ENCODE data around the gene SANBR. TPM values are rescaled to one million over a fixed set of nuclear protein-coding genes. Genes with fewer than 3 reads are reported as not detected.

Gene SANBR
- 10 to 100 TPM; 14.7 to 19.8 (median 17.6) TPM for total RNA-seq

GRCh38 chr2:61065714-61066709 lies at the start of gene SANBR:
Gene SANBR, plus strand, starts transcription at chr2:61065871. Its CDS starts 4,480 bp downstream, at chr2:61070351.
- no peaks in the 10 kb centered on the region for H3K4me1 ChIP-seq
- no peaks in the 10 kb centered on the region for H3K27me3 ChIP-seq
- TF ChIP-seq POLR2A (IDR thresholded peaks at IDR 0.05): peak; percentile 52 to 73
- no peak for TF ChIP-seq CTCF (IDR thresholded peaks at IDR 0.05)
- peaks cover 0 to 4% (median 0%) of the 10 kb centered on the region in 3 donors for H3K36me3 ChIP-seq
- peak; percentile 74 to 94 (median 92) for DNase-seq
- no peaks in the 10 kb centered on the region for H3K9me3 ChIP-seq
- peak within 1 kb of the TSS; percentile 87 to 96 (median 88) for H3K4me3 ChIP-seq
- H3K27ac ChIP-seq: peak within 1 kb of the TSS; percentile 78 to 91 (median 87)

DNA sequence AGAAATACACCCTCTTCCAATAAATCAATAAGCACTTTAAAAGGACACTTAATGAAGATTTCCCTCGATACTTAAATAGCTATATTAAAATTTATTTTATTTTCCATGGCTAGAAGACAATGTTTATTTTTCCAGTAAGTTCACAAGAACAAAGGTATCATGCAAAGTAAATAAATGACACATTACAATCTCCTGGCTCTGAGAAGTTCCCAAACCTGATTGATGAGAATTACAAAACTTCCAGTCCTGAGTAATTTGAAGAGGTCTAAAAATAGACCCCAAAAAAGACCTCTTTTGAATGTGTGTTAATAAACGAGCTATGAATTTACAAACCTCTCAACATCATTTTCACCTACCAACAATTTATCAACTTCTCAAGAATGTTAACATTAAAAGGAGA lies 49.7 kb upstream of the SANBR start:
- Histone ChIP-seq H3K36me3 (peaks cover 0 to 5% (median 0%) of the 10 kb centered on the region in 3 donors), H3K4me3 (peak overlapping the region in 2 of 4 donors; percentile 65 to 87), H3K4me1 (peaks cover 0 to 15% (median 4%) of the 10 kb centered on the region in 4 donors), H3K27ac (peak overlapping the region in 1 of 4 donors; percentile 94), H3K9me3 (no peaks in the 10 kb centered on the region), H3K27me3 (no peaks in the 10 kb centered on the region)
- TF ChIP-seq CTCF (IDR thresholded peaks at IDR 0.05): no peak
- no peak for TF ChIP-seq POLR2A (IDR thresholded peaks at IDR 0.05)
- no peak for DNase-seq

DNA sequence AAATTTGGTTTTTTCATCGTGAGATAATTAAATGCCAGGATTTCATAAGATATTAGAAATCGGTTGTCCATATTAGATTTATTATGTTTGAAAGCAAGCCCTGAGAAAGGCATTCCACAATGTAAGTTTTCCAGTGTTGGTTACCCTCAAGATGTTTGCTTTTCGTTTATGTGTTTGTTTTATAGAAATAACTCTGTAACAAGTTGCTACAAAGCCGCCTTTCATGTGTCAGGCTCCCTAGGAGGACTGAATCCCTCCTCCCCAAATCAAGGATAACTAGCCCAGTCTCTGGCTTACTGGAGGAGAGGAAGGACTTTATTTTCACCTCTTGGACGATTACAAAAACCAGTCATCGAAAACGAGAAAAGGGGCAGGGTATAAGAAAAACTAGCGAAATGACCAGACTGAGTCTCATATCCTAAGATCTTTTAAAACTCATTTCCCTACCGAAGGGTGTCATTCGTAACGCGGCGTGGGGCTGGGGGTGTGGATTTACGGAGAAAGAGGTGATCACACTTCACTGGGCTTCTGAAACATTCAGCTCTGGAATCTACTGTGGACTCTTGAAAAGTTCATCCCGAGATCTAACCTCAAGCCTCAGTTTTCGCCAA lies 49.2 kb upstream of the SANBR start:
- TF ChIP-seq CTCF (IDR thresholded peaks at IDR 0.05) (no peak), POLR2A (IDR thresholded peaks at IDR 0.05) (no peak)
- no peaks in the 10 kb centered on the region for H3K9me3 ChIP-seq
- peaks cover 0 to 15% (median 4%) of the 10 kb centered on the region in 4 donors for H3K4me1 ChIP-seq
- H3K27ac ChIP-seq: peak overlapping the region; percentile 88 to 94 (median 90)
- H3K27me3 ChIP-seq: no peaks in the 10 kb centered on the region
- DNase-seq: no peak
- H3K36me3 ChIP-seq: peaks cover 0 to 10% (median 0%) of the 10 kb centered on the region in 3 donors
- H3K4me3 ChIP-seq: peak overlapping the region; percentile 65 to 87 (median 78)

DNA sequence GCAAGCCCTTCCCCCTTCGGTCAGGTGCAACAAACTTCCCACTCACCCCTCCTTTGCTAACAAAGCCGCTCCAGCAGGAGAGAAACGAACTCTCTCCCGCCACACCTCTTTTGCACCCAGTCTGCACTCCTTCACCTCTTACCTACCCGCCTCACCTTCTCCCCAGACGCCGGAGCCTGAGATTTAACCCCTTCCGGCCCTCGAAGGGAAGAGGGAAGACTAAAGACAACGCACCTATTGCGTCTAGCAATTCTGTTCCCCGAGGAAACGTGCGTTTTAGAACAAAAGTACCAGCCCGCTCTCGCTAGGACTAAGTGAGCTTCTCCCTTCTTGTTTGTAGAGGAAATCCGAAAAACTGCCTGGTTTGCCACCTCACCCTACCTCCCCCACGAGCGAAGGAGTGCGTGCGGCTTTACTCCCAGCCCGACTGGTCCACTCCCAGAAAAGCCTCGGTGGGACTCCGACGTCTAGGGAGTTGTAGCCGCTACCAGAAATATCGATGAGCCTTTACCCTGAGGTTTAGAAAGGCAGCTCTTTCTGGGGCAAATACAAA lies 48.6 kb upstream of the SANBR start:
- TF ChIP-seq POLR2A (IDR thresholded peaks at IDR 0.05) (peak; percentile 6 to 18), CTCF (IDR thresholded peaks at IDR 0.05) (no peak)
- Histone ChIP-seq H3K36me3 (peaks cover 0 to 16% (median 0%) of the 10 kb centered on the region in 3 donors), H3K4me1 (peaks cover 0 to 15% (median 4%) of the 10 kb centered on the region in 4 donors), H3K27ac (peak overlapping the region; percentile 88 to 94 (median 90)), H3K4me3 (peak overlapping the region; percentile 65 to 87 (median 78)), H3K27me3 (no peaks in the 10 kb centered on the region), H3K9me3 (no peaks in the 10 kb centered on the region)
- DNase-seq: peak; percentile 74 to 89 (median 86)

All from Peyer's patch (tissue), 4 donors.